Right cardiac atrium (tissue), 5 donors: Measurements from ENCODE around the gene ADGRV1. TPM values are rescaled to one million over a fixed set of nuclear protein-coding genes. Genes with fewer than 3 reads are reported as not detected.

Experiments used
- ATAC-seq, 2 donors: fragments of 200-7000 bp; cut with Tn5 transposase; one replicate each; pipeline versions ENCODE4 v1.8.0 to v1.9.1; 2020; ENCODE audit warnings: moderate library complexity in 2 of 2, mild to moderate bottlenecking in 1 of 2
- DNase-seq, 3 donors: peaks; one replicate each; pipeline ENCODE4 v3.0.0-alpha.2; 2020
- H3K27ac ChIP-seq: one replicate; pipeline ENCODE4 v1.5.1; 2013; ENCODE audit warnings: mild to moderate bottlenecking, low read length, control low read depth, moderate library complexity
- H3K27me3 ChIP-seq: one replicate; pipeline ENCODE4 v1.6.1; 2013; ENCODE audit not compliant: control insufficient read depth, insufficient read depth
- H3K4me1 ChIP-seq: one replicate; pipeline ENCODE4 v1.6.1; 2013; ENCODE audit warnings: low read length; ENCODE audit not compliant: control insufficient read depth, insufficient read depth
- H3K4me3 ChIP-seq: one replicate; pipeline ENCODE4 v1.5.1; 2013; ENCODE audit warnings: low read length, control low read depth
- H3K9me3 ChIP-seq: one replicate; pipeline ENCODE4 v1.6.1; 2013; ENCODE audit warnings: low read length; ENCODE audit not compliant: control insufficient read depth
- WGBS: extraction: QIAGEN DNeasy Blood & Tissue Kit; methylation state at CpG from one replicate; pipeline ENCODE4 v1.1.7; 2013; 5-methylcytosine and 5-hydroxymethylcytosine counted together
- intact Hi-C, 4 donors: fragments of 100-400 bp; cut with DNase I; formaldehyde crosslinking; loops; one replicate each; pipeline versions ENCODE4 v1.11.0 to v1.14.0; 2022 to 2023
- polyA plus RNA-seq: library from polyadenylated mRNA; stranded (reverse); fragments of 200-250 nt; gene quantifications from one replicate; pipeline ENCODE4 v1.2.3, GENCODE V29; 2013
- total RNA-seq, 4 donors: library from RNA; stranded (reverse); fragmentation: NEBNext Ultra II Directional; extraction: Animal tissue kit (Norgen Biotek cat#: 25700); gene quantifications; one replicate each; pipeline ENCODE4 v1.2.1, GENCODE V29; 2021
- donor health status: healthy with polysubstance abuse.
- donor health status: DM: no; HTN: yes; CAD: no.
- donor health status: DM: no; HTN: no; CAD: no.
- donor health status: DM: no; HTN: yes; CAD: no; lungs with severe emphysema.
- donor health status: DM: yes; HTN: yes; CAD: no.

ADGRV1 gene
- total and polyA plus RNA-seq, 5 donors = 0.05 to 1.1 (median 0.37) TPM

- Histone ChIP-seq H3K4me1 (no peaks in the 10 kb centered on the region), H3K27ac (no peak overlapping the region), H3K4me3 (no peak overlapping the region), H3K27me3 (no peaks in the 10 kb centered on the region), H3K9me3 (no peaks in the 10 kb centered on the region)
- ATAC-seq (no peak), DNase-seq (no peak)
- intact Hi-C loops = no loop called here
- WGBS = 82% methylated on average over 3 of the region's 3 CpGs
These were observed 63.3 kb downstream of the ADGRV1 start for GRCh38 chr5:90621848-90622247.

DNA sequence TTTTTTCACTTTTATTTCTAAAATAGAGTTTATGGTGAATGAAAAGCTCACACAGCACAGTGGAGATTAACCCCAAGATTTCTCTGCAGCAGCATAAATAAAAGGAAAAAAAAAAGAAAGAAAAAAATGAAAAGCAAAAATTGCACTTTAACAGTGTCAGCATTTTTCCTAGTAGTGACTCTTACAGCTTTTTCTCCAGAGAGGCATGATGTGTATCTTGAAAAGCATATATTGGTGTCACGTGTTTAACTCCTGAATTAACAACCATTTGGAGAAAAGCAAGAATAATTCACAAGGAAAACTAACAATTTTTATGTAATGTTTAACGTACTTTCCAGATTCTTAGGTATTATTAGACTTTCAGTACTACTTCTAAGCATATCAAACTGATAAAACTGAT, 67.9 kb downstream of the ADGRV1 start:
- H3K4me1 ChIP-seq = no peaks in the 10 kb centered on the region
- no peak overlapping the region for H3K4me3 ChIP-seq
- no peaks in the 10 kb centered on the region for H3K9me3 ChIP-seq
- ATAC-seq (no peak), DNase-seq (no peak)
- intact Hi-C loops = no loop called here
- no peak overlapping the region for H3K27ac ChIP-seq
- WGBS = 71% methylated on average over 2 of the region's 2 CpGs
- no peaks in the 10 kb centered on the region for H3K27me3 ChIP-seq

GRCh38 chr5:90628492-90628891, 69.9 kb downstream of the ADGRV1 start:
- no peaks in the 10 kb centered on the region for H3K27me3 ChIP-seq
- H3K27ac ChIP-seq = no peak overlapping the region
- H3K4me1 ChIP-seq = no peaks in the 10 kb centered on the region
- H3K9me3 ChIP-seq = no peaks in the 10 kb centered on the region
- ATAC-seq (no peak), DNase-seq (no peak)
- 62% methylated on average over 6 of the region's 6 CpGs for WGBS
- no peak overlapping the region for H3K4me3 ChIP-seq
- intact Hi-C loops = no loop called here

DNA sequence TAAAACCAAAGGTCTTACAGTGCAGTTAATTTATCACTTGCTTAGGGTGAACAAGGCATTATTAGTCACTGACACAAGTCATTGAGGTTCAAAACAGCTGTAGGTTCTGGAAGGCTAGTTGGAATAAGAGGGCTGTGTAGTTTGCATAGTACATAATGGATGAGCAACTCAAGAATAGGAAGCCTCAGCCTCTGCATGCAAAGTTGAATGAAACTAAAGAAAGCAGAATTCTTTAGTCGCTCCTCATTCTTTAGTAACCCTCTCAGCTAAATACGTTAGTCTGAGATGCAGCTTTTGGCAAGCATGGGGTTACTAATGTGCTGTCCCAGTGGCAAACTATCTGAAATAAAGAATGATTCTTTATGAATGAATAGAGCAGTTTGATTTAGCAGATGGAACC, 74.2 kb downstream of the ADGRV1 start:
- 81% methylated on average over 2 of the region's 2 CpGs for WGBS
- no peaks in the 10 kb centered on the region for H3K4me1 ChIP-seq
- H3K4me3 ChIP-seq = no peak overlapping the region
- DNase-seq (no peak), ATAC-seq (no peak)
- H3K27ac ChIP-seq = no peak overlapping the region
- no peaks in the 10 kb centered on the region for H3K9me3 ChIP-seq
- H3K27me3 ChIP-seq = no peaks in the 10 kb centered on the region
- intact Hi-C loops = no loop called here

DNA sequence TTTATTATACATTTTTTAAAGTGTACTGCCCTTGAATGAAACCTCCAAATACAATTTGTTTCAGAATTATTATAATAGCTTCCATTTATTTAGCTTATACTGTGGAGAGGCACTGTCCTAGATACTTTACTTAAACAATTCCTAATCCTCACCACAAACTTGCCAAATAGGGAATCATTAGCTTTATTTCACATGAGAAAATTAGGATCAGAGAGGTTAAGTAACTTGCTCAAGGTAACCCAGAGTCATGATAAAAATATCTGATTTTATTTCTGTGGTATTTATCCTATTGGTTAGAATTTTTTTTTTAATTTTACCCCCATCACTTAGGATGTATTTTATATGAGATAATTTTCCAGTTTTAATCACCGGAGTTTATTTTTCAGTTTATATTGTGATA, 78.4 kb downstream of the ADGRV1 start:
- Histone ChIP-seq H3K27me3 (no peaks in the 10 kb centered on the region), H3K4me3 (no peak overlapping the region), H3K27ac (no peak overlapping the region), H3K4me1 (no peaks in the 10 kb centered on the region), H3K9me3 (no peaks in the 10 kb centered on the region)
- WGBS = 51% methylated on average over 1 of the region's 1 CpG
- intact Hi-C loops = no loop called here
- no peak for ATAC-seq
- no peak for DNase-seq

- Histone ChIP-seq H3K27me3 (no peaks in the 10 kb centered on the region), H3K4me3 (no peak overlapping the region), H3K9me3 (no peaks in the 10 kb centered on the region), H3K4me1 (no peaks in the 10 kb centered on the region), H3K27ac (no peak overlapping the region)
- intact Hi-C loops = no loop called here
- DNase-seq (no peak), ATAC-seq (no peak)
- 60% methylated on average over 3 of the region's 3 CpGs for WGBS
These were observed 79.1 kb downstream of the ADGRV1 start for GRCh38 chr5:90637731-90638130.

DNA sequence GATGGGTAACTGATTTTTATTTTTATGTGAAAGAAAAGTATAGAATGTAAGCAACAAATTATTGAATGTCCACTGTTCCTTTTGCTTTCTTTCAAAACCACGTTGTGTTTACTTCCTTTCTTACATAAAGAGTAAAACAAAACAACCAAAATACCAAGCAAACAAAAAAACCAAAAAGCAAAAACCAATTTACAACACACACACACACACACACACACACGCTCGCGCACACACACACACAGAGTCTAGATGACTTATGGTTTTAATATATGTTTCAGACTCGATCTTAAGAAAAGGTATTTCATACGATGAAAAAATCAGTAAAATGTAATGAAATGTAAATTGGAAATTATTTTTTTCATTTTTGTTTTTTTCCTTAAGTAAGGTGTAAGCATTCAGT, 80.3 kb downstream of the ADGRV1 start:
- H3K27ac ChIP-seq = no peak overlapping the region
- DNase-seq (no peak), ATAC-seq (no peak)
- H3K4me3 ChIP-seq = no peak overlapping the region
- H3K4me1 ChIP-seq = no peaks in the 10 kb centered on the region
- no peaks in the 10 kb centered on the region for H3K27me3 ChIP-seq
- intact Hi-C loops = no loop called here
- 87% methylated on average over 6 of the region's 6 CpGs for WGBS
- H3K9me3 ChIP-seq = no peaks in the 10 kb centered on the region

- Histone ChIP-seq H3K4me3 (no peak overlapping the region), H3K27ac (no peak overlapping the region), H3K4me1 (no peaks in the 10 kb centered on the region), H3K9me3 (no peaks in the 10 kb centered on the region), H3K27me3 (no peaks in the 10 kb centered on the region)
- DNase-seq (peak in 1 of 3 donors; percentile 33), ATAC-seq (no peak)
- 63% methylated on average over 5 of the region's 5 CpGs for WGBS
- intact Hi-C loops = no loop called here
These were observed 82.0 kb downstream of the ADGRV1 start for GRCh38 chr5:90640484-90641059.

- no peak overlapping the region for H3K27ac ChIP-seq
These were observed 82.9 kb downstream of the ADGRV1 start for GRCh38 chr5:90641528-90641927.

GRCh38 chr5:90642706-90643229, 84.2 kb downstream of the ADGRV1 start:
- no peaks in the 10 kb centered on the region for H3K27me3 ChIP-seq
- H3K27ac ChIP-seq = no peak overlapping the region
- WGBS = 76% methylated on average over 4 of the region's 4 CpGs
- no peaks in the 10 kb centered on the region for H3K9me3 ChIP-seq
- no peak for DNase-seq
- no peak overlapping the region for H3K4me3 ChIP-seq
- intact Hi-C loops = no loop called here
- no peaks in the 10 kb centered on the region for H3K4me1 ChIP-seq
- no peak for ATAC-seq

More at GRCh38 chr5:90641528-90641927, 82.9 kb downstream of the ADGRV1 start:
- ATAC-seq = no peak
- no peak for DNase-seq
- Histone ChIP-seq H3K4me3 (no peak overlapping the region), H3K4me1 (no peaks in the 10 kb centered on the region), H3K9me3 (no peaks in the 10 kb centered on the region), H3K27me3 (no peaks in the 10 kb centered on the region)
- WGBS = 47% methylated on average over 3 of the region's 3 CpGs
- intact Hi-C loops = no loop called here

DNA sequence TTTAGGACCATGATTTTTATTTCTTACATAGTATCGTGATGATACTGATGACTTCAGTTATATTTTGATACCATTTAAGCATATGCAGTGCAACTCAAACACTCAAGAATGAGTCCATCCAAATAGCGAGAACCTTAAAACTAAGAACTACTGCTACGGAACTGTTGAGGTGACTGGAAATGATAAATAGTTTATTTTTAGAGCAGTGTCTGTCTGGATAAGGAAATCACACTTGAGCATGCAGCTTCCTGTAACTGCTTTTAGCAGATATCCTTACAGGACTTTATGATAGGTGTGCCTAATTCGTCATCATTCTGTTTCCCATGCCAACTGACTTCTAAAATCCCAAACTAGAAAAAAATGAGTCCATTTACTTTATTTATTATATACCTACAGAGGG, 85.5 kb downstream of the ADGRV1 start:
- no peak overlapping the region for H3K27ac ChIP-seq
- ATAC-seq = peak; percentile 64 to 71
- WGBS = 22% methylated on average over 4 of the region's 4 CpGs

More for the DNA sequence above, 85.5 kb downstream of the ADGRV1 start:
- no peaks in the 10 kb centered on the region for H3K27me3 ChIP-seq
- no peaks in the 10 kb centered on the region for H3K9me3 ChIP-seq
- intact Hi-C loops = no loop called here
- H3K4me3 ChIP-seq = no peak overlapping the region
- no peak for DNase-seq
- no peaks in the 10 kb centered on the region for H3K4me1 ChIP-seq
